Measurements from ENCODE around the gene HOXA3.
A peak's percentile ranks its signal among the peaks of the same experiment; 100 is the strongest.

HOXA3 gene

GRCh38 chr7:27151931-27152815 is at the start of gene HOXA3:
Gene HOXA3 (minus strand): TSS chr7:27152583. CDS start chr7:27110640, 41,943 bp downstream.
- DNase-seq (ENCODE audit: low read depth, low spot score), result no peak

- no peak for DNase-seq (ENCODE audit: low read depth, low spot score)
Observed at GRCh38 chr7:27201580-27202017, 49.2 kb upstream of the HOXA3 start.

GRCh38 chr7:27200761-27201579 is 48.6 kb upstream of the HOXA3 start:
- DNase-seq (ENCODE audit: low read depth, low spot score), result no peak

GRCh38 chr7:27199849-27200760 is 47.7 kb upstream of the HOXA3 start, which contains the start of gene HOXA13:
Gene HOXA13 (minus strand): TSS chr7:27200091. CDS start chr7:27200077, 14 bp downstream.
- DNase-seq (ENCODE audit: low read depth, low spot score), result no peak

- DNase-seq (ENCODE audit: low read depth, low spot score), result no peak
Observed at GRCh38 chr7:27198871-27199801, 46.8 kb upstream of the HOXA3 start.

- DNase-seq (ENCODE audit: low read depth, low spot score), result no peak
Observed at GRCh38 chr7:27198138-27198841, 45.9 kb upstream of the HOXA3 start.

- no peak for DNase-seq (ENCODE audit: low read depth, low spot score)
Observed at GRCh38 chr7:27197137-27198042, 45.0 kb upstream of the HOXA3 start.

GRCh38 chr7:27196287-27196767 is 43.9 kb upstream of the HOXA3 start:
- peak; percentile 20 for DNase-seq (ENCODE audit: low read depth, low spot score)

GRCh38 chr7:27194686-27195379 is 42.5 kb upstream of the HOXA3 start:
- DNase-seq (ENCODE audit: low read depth, low spot score), result no peak

- DNase-seq (ENCODE audit: low read depth, low spot score), result no peak
Observed at GRCh38 chr7:27194002-27194352, 41.6 kb upstream of the HOXA3 start.

- DNase-seq (ENCODE audit: low read depth, low spot score), result no peak
Observed at GRCh38 chr7:27193335-27194001, 41.1 kb upstream of the HOXA3 start.

GRCh38 chr7:27192546-27193334 is 40.4 kb upstream of the HOXA3 start:
- DNase-seq (ENCODE audit: low read depth, low spot score), result no peak

GRCh38 chr7:27191833-27192545 is 39.6 kb upstream of the HOXA3 start:
- DNase-seq (ENCODE audit: low read depth, low spot score), result no peak

GRCh38 chr7:27191161-27191731 is 38.9 kb upstream of the HOXA3 start:
- DNase-seq (ENCODE audit: low read depth, low spot score), result no peak

- DNase-seq (ENCODE audit: low read depth, low spot score), result no peak
Observed at GRCh38 chr7:27189997-27190748, 37.8 kb upstream of the HOXA3 start.

Measured in brain pericyte (primary cell).